Left ventricle myocardium superior (tissue), 1 donor: ENCODE results near the gene KRTAP20-3. TPM values are rescaled to one million over a fixed set of nuclear protein-coding genes. Genes with fewer than 3 reads are reported as not detected.

Source experiments
- ATAC-seq: fragments of 200-7000 bp; cut with Tn5 transposase; one replicate; pipeline ENCODE4 v1.9.1; 2020; ENCODE audit warnings: mild to moderate bottlenecking, moderate library complexity
- DNase-seq: peaks from one replicate; pipeline ENCODE4 v3.0.0-alpha.2; 2020
- intact Hi-C: fragments of 100-400 bp; cut with micrococcal nuclease; formaldehyde crosslinking; loops from one replicate; pipeline ENCODE4 v1.11.0; 2022
- long read RNA-seq: library from polyadenylated mRNA; unstranded; transcript quantifications from one replicate; pipeline ENCODE4 v2.0.0, GENCODE V29; 2021
- total RNA-seq: library from RNA; stranded (reverse); fragmentation: NEBNext Ultra II Directional; extraction: Animal tissue kit (Norgen Biotek cat#: 25700); gene quantifications from one replicate; pipeline ENCODE4 v1.2.1, GENCODE V29; 2021
- donor health status: DM: no; HTN: yes; CAD: no; lungs with severe emphysema.

The KRTAP20-3 gene
- not detected for total RNA-seq
- long read RNA-seq: 0 reads

DNA sequence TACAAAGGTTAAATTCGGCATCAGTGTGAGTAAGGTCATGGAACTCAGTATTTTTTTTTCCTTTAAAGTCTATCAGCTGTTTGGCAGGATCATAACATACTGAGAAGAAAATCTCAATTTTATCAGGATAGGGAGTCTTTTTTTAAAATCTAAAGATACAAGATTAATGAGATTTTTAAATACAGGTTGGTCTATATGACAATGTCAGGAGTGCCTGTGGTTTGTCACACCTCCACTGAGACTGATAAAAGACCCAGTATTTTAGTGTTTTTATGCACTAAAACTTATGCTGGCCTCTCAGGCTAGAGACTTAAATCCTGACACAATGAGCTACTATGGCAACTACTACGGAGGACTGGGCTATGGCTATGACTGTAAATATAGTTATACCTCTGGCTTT, at the start of gene KRTAP20-3:
Gene KRTAP20-3 (plus strand): TSS at position 301 of the 400 bp plus-strand sequence.
- no peak for DNase-seq
- ATAC-seq: no peak
- intact Hi-C loops: no loop called here

DNA sequence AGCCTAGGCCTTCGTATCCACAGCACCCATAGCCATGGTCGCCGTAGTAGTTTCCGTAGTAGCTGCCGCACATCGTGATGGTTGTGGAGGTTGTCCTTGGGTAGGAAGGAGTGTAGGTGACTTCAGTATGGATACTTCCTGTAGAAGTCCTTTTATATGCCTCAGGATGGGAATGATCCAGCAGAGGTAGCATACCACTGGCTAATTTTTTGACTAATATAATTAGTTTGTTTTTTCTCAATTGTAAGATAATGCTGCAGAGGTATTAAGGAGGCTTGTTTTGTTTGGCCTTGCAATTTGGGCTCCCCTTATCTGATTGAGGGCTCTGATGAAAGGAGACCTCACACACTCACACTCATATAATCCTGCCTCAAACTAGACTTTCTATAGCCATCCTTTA, 43.9 kb upstream of the KRTAP20-3 start, which contains the start of gene KRTAP6-2:
Gene KRTAP6-2 (minus strand): TSS at position 101 of the 400 bp plus-strand sequence. CDS start 28 bp downstream, at position 73.
- intact Hi-C loops: no loop called here
- ATAC-seq (no peak), DNase-seq (no peak)

DNA sequence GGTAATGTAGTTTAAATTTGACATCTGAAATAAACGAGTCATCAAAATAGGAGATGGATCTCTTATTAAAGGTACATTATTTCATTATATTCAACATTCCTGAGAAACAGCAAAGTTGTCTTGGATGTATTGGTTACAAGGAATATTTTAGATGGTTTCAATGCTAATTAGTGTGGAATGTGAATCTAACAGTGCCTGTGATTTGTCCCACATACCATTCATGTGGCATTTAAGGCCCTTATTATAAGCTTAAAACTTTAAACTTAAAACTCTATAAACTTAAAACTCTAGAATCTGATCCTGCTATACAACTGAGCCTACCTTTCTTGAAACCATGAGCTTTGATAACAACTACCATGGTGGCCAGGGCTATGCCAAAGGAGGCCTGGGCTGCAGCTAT, 41.9 kb upstream of the KRTAP20-3 start, which contains the start of gene KRTAP22-1:
Gene KRTAP22-1 (plus strand): TSS at position 301 of the 400 bp plus-strand sequence.
- no peak for ATAC-seq
- DNase-seq: no peak
- intact Hi-C loops: no loop called here

DNA sequence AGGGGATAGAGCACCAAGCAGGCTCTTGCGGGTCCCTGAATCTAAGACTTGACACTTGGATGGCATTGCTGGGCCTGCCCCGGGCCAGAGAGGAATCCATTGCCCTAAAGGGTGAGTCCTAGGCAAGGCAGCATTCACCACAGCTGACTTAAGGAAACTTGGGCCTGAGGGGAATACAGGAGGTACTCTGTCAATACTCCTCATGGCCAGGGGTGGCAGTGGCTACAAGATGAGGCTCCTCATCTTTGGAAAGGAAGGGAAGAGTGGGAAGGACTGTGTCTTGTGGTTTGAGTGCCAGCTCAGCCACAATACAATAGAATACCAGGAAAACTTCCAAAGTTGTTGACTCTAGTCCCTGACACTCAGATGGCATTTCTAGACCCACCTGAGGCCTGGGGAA, 36.7 kb upstream of the KRTAP20-3 start:
- intact Hi-C loops: no loop called here
- no peak for DNase-seq
- ATAC-seq: no peak

DNA sequence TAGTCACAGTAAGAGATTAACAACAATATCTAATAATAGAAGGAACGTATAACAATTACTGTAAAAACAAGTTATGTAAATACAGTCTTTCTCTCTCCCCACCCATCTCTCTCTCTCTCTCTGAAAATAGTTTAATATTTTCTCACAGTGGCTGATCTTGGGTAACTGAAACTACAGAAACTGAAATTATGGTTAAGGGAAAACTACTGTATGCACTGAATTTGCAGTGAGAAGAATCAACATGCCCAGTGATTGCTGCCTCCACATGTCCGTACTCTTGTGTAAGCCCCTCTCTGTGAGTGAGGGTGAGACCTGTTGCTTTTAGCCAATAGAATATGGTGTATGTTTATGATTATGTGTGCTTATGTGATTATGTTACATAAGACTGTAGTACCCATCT, 30.5 kb upstream of the KRTAP20-3 start:
- intact Hi-C loops: no loop called here
- no peak for ATAC-seq
- DNase-seq: no peak

DNA sequence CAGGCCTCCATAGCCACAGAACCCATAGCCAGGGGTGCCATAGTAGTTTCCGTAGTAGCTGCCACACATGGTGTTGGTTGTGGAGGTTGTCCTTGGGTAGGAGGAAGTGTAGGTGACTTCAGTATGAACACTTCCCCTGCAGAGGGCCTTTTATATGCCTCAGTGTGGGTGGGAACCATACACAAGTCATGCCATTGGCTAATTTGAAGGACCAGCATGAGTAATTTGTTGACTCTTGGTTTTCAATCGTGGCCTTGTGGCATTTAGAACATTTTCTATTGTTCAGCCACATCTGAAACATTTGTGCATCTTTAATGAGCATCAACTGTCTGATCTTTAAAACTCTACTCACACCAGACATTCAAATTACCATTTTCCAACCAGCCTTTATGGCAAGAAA, 28.8 kb upstream of the KRTAP20-3 start, which contains the start of gene KRTAP6-1:
Gene KRTAP6-1 (minus strand): TSS at position 95 of the 400 bp plus-strand sequence. CDS start 26 bp downstream, at position 69.
- ATAC-seq: no peak

DNA sequence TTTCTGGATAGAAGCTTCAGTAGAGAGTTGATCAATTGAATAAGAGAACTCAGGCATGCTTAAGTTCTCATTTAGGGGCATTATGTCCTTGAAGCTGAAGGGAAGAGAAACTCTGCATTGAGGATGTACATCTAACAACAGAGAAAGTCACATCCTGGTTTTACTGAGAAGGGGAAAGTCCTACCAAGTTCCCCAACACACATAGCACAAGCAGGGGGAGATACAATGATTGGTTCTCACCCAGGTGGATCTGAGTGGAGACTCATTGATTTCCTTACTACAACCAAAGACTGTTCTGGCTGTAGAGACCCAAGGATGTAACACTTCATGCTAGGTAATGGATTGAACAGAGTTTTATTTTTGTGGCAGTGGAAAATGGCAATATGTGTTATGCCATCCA, 27.5 kb upstream of the KRTAP20-3 start:
- DNase-seq: no peak
- intact Hi-C loops: no loop called here
- ATAC-seq: no peak

More for the DNA sequence above, 28.8 kb upstream of the KRTAP20-3 start, which contains the start of gene KRTAP6-1:
- DNase-seq: no peak
- intact Hi-C loops: no loop called here

DNA sequence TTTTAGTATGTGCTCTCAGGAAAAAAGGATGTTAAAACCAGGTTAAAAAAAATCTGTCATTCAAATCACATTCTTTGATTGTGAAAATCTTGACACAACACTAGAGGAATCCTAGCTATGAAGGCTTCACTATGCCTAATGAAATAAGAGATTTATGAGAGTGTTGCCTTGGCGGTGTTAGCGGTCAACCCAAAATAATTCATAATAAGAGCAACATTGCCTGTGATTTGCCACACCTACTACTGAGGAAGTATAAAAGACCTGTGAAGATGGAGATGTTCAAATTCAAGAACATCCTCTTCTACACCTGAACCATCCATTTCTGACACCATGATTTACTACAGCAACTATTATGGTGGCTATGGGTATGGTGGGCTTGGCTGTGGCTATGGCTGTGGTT, 26.5 kb upstream of the KRTAP20-3 start, which contains the start of gene KRTAP20-1:
Gene KRTAP20-1 (plus strand): TSS at position 301 of the 400 bp plus-strand sequence. CDS start 30 bp downstream, at position 331.
- intact Hi-C loops: no loop called here
- no peak for ATAC-seq
- no peak for DNase-seq

DNA sequence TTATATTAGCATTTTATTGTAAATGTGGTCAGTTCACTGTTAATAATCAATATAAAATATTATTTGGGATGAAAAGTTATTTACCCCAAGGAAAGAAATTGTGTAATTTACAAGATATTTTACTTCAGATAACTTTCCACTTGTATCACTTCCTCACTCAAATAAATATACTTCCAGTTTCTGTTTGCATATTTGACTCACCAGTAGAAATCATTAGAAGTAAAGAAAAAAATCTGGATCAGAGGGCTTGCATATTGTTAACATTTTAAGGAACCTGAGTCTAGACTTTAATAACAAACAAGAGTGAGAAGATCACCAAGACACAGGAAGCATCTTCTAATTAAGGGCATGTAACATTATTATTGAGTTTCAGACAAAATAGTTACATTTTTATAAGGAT, 22.6 kb upstream of the KRTAP20-3 start:
- DNase-seq (no peak), ATAC-seq (no peak)
- intact Hi-C loops: no loop called here

DNA sequence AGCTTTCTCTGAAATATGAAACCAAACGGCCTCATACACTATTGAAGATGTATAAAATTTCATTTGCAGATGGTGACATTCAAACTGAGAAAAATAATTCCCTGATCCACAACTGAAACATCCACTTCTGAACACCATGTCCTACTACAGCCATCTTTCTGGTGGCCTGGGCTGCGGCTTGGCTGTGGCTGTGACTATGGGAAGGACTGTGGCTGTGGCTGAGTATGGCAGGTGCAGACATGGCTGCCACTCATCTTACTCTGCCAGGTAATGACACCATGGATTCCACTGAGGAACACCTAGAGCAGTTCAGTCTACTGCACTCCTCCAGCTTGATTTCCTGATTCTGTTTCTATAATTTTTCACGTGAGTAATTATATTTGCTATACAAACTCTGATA, 22.1 kb upstream of the KRTAP20-3 start, which contains the start of gene KRTAP20-4:
Gene KRTAP20-4 (plus strand): TSS at position 106 of the 400 bp plus-strand sequence.
- intact Hi-C loops: no loop called here
- no peak for DNase-seq

DNA sequence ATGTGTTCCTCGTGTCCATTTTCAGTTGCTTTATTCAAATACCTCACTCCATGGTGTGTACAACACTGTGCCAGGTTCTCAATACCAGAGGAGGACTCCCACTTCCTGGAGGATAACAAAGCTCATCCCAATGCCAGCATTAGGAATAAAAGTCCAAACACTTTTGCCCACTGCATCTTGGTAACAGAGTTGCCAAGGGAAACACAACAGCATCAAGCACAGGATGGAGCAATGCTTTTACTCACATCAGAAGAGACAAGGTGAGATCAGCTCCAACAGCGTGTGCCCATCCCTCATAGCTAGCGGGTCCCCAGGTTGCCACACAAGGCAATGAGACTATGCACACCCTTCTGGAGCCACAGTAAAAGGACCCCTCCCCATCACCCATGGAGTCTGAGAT, 19.3 kb upstream of the KRTAP20-3 start:
- no peak for ATAC-seq
- intact Hi-C loops: no loop called here
- no peak for DNase-seq

More for the DNA sequence above, 22.1 kb upstream of the KRTAP20-3 start, which contains the start of gene KRTAP20-4:
- ATAC-seq: no peak

DNA sequence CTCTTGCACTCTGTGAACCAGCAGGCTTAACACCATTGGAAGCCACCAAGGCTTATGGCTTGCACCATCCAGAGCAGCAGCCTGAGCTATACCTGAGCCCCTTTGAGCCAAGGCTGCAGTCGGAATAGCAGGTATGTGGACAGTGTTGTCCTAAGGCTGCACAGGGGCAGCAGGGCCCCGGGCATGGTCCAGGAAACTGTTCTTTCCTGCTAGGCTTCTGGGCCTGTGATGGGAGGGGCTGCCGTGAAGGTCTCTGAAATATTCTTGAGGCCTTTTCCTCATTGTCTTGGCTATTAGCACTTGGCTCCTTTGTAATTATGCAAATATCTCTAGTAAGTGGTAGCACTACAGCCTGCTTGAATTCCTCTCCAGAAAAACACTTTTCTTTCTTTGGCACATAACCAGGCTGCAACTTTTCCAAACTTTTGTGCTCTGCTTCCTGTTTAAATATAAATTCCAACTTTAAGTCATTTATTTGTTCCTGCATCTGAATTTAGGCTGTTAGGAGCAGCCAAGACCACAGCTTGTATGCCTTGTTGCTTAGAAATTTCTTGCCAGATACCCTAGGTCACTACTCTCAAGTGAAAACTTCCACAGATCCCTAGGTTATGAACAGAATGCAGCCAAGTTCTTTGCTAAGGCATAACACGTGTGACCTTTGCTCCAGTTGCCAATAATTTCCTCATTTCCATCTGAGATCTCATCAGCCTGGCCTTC, 17.1 kb upstream of the KRTAP20-3 start:
- DNase-seq: no peak
- intact Hi-C loops: no loop called here
- ATAC-seq: no peak

DNA sequence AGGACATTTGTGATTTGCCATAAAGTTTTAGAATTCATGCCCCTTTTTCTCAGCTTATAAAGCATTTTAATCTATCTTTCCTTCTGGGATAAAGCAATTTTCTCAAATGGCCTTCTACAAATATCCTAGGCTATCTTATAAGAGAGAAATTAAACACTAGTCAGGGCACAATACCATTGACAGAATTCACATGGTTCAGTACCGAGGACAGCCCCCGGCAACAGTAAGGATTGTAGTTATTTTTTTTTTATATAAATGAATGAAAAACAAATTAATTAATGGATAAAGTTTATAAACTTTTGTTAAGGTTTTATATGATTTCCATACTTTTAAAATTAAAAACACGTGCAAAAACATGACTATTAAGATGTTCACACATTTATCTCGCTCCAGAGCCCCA, 14.6 kb upstream of the KRTAP20-3 start:
- ATAC-seq: no peak

DNA sequence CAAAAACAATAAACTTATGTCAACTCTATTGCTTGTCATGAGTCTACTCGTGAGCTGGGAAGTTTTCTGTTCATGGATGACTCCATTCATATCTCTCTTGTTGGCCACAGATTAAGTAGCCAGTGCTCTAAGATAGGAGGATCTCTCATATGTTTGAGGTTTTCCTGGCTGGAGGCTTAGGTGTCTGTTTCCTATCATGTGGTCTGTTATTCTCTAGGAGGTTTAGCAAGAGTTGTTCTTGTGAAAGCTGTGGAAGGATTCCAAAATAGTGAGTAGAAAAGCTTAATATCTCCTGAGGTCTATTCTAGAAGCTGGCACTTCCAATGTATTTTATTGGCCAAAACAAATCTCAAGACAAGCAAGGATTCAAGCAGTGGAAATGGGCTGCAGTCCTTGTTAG, 13.5 kb upstream of the KRTAP20-3 start:
- no peak for ATAC-seq
- DNase-seq: no peak
- intact Hi-C loops: no loop called here

More for the DNA sequence above, 14.6 kb upstream of the KRTAP20-3 start:
- intact Hi-C loops: no loop called here
- DNase-seq: no peak

DNA sequence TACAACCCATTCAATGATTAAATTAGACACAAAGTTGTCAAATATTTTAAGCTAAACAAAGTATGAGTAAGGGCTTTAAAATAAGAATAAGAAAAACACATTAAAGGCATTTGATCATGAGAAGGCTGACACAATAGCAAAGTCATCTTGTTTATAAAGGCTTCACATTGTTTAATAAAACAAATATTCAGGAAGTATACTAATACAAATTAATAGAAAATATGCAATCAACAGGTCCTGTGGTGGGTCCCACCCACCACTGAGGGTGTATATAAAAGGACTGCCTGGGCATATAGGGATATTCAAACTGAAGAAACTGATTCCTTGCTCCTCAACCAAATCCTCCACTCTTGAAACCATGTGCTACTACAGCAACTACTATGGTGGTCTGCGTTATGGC, 7.8 kb upstream of the KRTAP20-3 start, which contains the start of gene KRTAP20-2:
Gene KRTAP20-2 (plus strand): TSS at position 301 of the 400 bp plus-strand sequence. CDS start 58 bp downstream, at position 359.
- no peak for ATAC-seq
- no peak for DNase-seq
- intact Hi-C loops: no loop called here

DNA sequence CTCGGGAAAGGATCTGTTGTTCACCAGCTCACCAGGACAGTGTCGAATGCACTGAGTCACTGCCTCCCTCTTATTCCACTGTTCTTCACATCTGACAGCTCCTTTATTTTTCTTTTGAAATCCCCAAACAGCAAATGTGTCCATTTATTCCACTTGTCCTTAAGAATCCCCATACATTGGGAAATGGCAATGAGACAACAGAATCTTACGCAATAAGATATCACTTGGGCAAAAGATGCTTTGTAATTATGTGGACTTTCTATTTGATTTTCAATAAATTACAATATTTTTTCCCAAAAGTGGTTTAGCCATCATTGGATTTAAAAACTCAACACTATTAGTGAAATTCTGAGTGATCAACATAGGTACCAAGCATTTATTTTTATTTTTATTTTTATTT, 4.0 kb upstream of the KRTAP20-3 start:
- intact Hi-C loops: no loop called here
- no peak for DNase-seq
- no peak for ATAC-seq

DNA sequence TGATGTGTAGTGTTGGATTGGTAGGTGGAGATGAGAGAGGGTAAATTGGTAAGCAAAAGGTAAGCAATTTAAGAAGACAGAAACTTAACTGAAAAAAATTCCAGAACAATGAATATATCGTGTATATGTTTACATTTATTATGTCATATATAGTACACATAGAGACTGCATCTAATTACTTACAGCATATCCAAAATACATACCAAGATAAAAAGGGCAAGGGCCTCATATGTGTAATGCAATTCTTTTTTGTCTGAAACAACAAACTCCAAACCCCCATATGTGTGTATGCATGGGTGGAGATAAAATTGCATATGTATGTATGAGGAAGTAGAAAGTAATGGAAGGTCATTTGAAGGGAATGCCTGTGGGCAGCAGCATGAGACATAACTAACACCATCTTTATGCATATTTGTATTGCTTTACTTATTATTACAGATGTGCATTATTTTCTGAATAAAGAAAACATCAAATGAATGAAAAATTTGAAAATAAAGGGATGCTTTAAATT, 4.3 kb downstream of the KRTAP20-3 start:
- intact Hi-C loops: no loop called here
- DNase-seq (no peak), ATAC-seq (no peak)

DNA sequence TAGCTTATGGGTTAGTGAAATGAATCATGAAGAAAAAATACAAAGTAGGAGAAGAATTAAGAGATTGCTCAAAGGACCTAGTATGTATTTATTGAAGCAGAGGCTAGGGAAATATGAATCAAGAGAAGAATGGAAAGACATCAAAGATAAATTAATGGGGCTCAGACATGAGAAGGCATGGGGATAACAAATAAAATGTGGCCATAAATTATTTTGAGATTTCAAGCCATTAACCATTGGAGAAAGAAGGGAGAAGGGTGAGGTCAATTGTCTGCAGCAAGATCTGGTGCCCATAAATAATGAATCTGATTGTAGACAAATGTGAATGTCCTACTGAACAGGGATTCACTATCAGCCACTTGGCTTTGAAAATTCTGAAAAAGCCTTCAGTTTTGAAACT, 10.2 kb downstream of the KRTAP20-3 start:
- intact Hi-C loops: no loop called here
- DNase-seq (no peak), ATAC-seq (no peak)

DNA sequence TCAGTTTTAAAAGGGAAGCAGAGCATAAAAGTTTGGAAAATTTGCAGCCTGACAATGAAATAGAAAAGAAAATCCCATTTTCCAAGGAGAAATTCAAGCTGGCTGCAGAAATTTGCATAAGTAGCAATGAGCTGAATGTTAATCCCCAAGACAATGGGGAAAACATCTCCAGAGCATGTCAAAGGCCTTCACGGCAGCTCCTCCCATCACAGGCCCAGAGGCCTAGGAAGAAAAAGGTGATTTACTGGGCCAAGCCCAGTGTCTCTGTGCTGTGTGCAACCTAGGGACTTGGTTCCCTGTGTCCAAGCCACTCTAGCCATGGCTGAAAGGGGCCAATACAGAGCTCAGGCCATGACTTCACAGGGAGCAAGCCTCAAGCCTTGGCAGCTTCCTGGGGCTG, 26.1 kb downstream of the KRTAP20-3 start:
- ATAC-seq: no peak
- intact Hi-C loops: no loop called here
- DNase-seq: no peak

DNA sequence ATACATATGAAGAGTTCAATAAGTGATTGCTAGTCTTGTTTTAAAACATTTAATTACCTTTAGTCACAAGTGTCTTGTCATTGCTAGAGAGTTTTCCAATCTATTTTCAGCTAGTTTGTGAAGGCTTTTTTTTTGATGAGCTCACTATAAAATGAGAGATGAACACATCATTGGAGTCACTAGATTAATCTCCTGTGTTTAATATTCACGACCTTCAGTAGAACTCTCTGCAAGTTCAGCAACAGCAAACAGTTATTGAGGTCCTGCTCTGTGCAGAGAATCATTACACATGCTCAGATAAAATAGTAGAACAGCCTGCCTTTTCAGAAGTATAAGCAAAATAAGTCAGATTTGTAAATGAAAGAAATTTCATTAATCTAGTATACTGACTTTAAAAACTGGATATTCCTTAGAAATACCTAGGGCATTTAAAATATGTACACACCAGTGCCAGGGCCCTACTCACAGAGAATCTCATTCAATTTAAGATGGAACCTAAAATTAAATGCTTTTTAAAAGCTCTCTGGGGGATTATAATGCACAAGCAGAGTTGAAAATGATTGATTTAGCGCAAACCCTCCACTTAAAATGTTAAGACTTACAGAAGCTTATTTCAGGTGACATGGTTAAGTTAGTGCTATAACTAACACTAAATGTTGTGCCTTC, 30.5 kb downstream of the KRTAP20-3 start:
- ATAC-seq: no peak
- DNase-seq: no peak
- intact Hi-C loops: no loop called here
